Measurements from ENCODE around the gene POU3F1.

POU3F1 gene

GRCh38 chr1:38046333-38046883 is at the start of gene POU3F1:
Gene POU3F1 (minus strand): TSS chr1:38046793. CDS start chr1:38046743, 50 bp downstream.
- no peak for DNase-seq
- peak within 1 kb of the TSS; percentile 55 for H3K27ac Mint-ChIP-seq
- peaks cover 57% of the 10 kb centered on the region for H3K27me3 Mint-ChIP-seq

GRCh38 chr1:38095454-38095931 is 48.9 kb upstream of the POU3F1 start:
- H3K9me3 Mint-ChIP-seq: no peaks in the 10 kb centered on the region
- H3K36me3 Mint-ChIP-seq (ENCODE audit: low read depth): no peaks in the 10 kb centered on the region
- H3K4me3 Mint-ChIP-seq: no peak overlapping the region
- DNase-seq: no peak
- peaks cover 31% of the 10 kb centered on the region for H3K27me3 Mint-ChIP-seq
- H3K4me1 Mint-ChIP-seq (ENCODE audit: low read depth): no peaks in the 10 kb centered on the region
- no peak overlapping the region for H3K27ac Mint-ChIP-seq

More at GRCh38 chr1:38046333-38046883, at the start of gene POU3F1:
- Mint-ChIP-seq H3K4me3 (peak within 1 kb of the TSS; percentile 71), H3K36me3 (ENCODE audit: low read depth) (no peaks in the 10 kb centered on the region), H3K4me1 (ENCODE audit: low read depth) (peaks cover 16% of the 10 kb centered on the region), H3K9me3 (no peaks in the 10 kb centered on the region)

- no peak overlapping the region for H3K27ac Mint-ChIP-seq
- H3K4me3 Mint-ChIP-seq: no peak overlapping the region
- no peaks in the 10 kb centered on the region for H3K4me1 Mint-ChIP-seq (ENCODE audit: low read depth)
- H3K36me3 Mint-ChIP-seq (ENCODE audit: low read depth): no peaks in the 10 kb centered on the region
- no peaks in the 10 kb centered on the region for H3K9me3 Mint-ChIP-seq
- no peak for DNase-seq
- H3K27me3 Mint-ChIP-seq: peaks cover 37% of the 10 kb centered on the region
Observed at GRCh38 chr1:38094711-38095290, 48.2 kb upstream of the POU3F1 start.

- Mint-ChIP-seq H3K4me1 (ENCODE audit: low read depth) (no peaks in the 10 kb centered on the region), H3K4me3 (no peak overlapping the region), H3K9me3 (no peaks in the 10 kb centered on the region), H3K27ac (no peak overlapping the region), H3K36me3 (ENCODE audit: low read depth) (no peaks in the 10 kb centered on the region), H3K27me3 (peaks cover 40% of the 10 kb centered on the region)
- no peak for DNase-seq
Observed at GRCh38 chr1:38093569-38094520, 47.3 kb upstream of the POU3F1 start.

GRCh38 chr1:38092256-38092655 is 45.7 kb upstream of the POU3F1 start:
- DNase-seq: no peak
- no peaks in the 10 kb centered on the region for H3K9me3 Mint-ChIP-seq
- H3K27me3 Mint-ChIP-seq: peaks cover 46% of the 10 kb centered on the region
- H3K4me3 Mint-ChIP-seq: no peak overlapping the region
- no peaks in the 10 kb centered on the region for H3K36me3 Mint-ChIP-seq (ENCODE audit: low read depth)
- H3K27ac Mint-ChIP-seq: no peak overlapping the region
- no peaks in the 10 kb centered on the region for H3K4me1 Mint-ChIP-seq (ENCODE audit: low read depth)

GRCh38 chr1:38090796-38091195 is 44.2 kb upstream of the POU3F1 start:
- H3K4me1 Mint-ChIP-seq (ENCODE audit: low read depth): no peaks in the 10 kb centered on the region
- no peaks in the 10 kb centered on the region for H3K36me3 Mint-ChIP-seq (ENCODE audit: low read depth)
- no peak overlapping the region for H3K27ac Mint-ChIP-seq
- no peak for DNase-seq
- no peaks in the 10 kb centered on the region for H3K9me3 Mint-ChIP-seq
- H3K27me3 Mint-ChIP-seq: peaks cover 46% of the 10 kb centered on the region
- no peak overlapping the region for H3K4me3 Mint-ChIP-seq

- DNase-seq: no peak
- H3K27ac Mint-ChIP-seq: no peak overlapping the region
- H3K9me3 Mint-ChIP-seq: no peaks in the 10 kb centered on the region
- H3K27me3 Mint-ChIP-seq: peaks cover 45% of the 10 kb centered on the region
- H3K4me3 Mint-ChIP-seq: no peak overlapping the region
- H3K36me3 Mint-ChIP-seq (ENCODE audit: low read depth): no peaks in the 10 kb centered on the region
- H3K4me1 Mint-ChIP-seq (ENCODE audit: low read depth): no peaks in the 10 kb centered on the region
Observed at GRCh38 chr1:38089712-38090360, 43.2 kb upstream of the POU3F1 start.

GRCh38 chr1:38088791-38089190 is 42.2 kb upstream of the POU3F1 start:
- Mint-ChIP-seq H3K27ac (no peak overlapping the region), H3K9me3 (no peaks in the 10 kb centered on the region), H3K27me3 (peaks cover 38% of the 10 kb centered on the region), H3K4me1 (ENCODE audit: low read depth) (no peaks in the 10 kb centered on the region), H3K4me3 (no peak overlapping the region), H3K36me3 (ENCODE audit: low read depth) (no peaks in the 10 kb centered on the region)
- DNase-seq: no peak

- no peak overlapping the region for H3K27ac Mint-ChIP-seq
- no peaks in the 10 kb centered on the region for H3K9me3 Mint-ChIP-seq
- no peak overlapping the region for H3K4me3 Mint-ChIP-seq
- H3K27me3 Mint-ChIP-seq: peaks cover 35% of the 10 kb centered on the region
- no peaks in the 10 kb centered on the region for H3K36me3 Mint-ChIP-seq (ENCODE audit: low read depth)
- no peaks in the 10 kb centered on the region for H3K4me1 Mint-ChIP-seq (ENCODE audit: low read depth)
- no peak for DNase-seq
Observed at GRCh38 chr1:38088366-38088765, 41.8 kb upstream of the POU3F1 start.

- H3K27me3 Mint-ChIP-seq: peaks cover 33% of the 10 kb centered on the region
- no peaks in the 10 kb centered on the region for H3K9me3 Mint-ChIP-seq
- no peak overlapping the region for H3K27ac Mint-ChIP-seq
- H3K4me3 Mint-ChIP-seq: no peak overlapping the region
- no peaks in the 10 kb centered on the region for H3K4me1 Mint-ChIP-seq (ENCODE audit: low read depth)
- no peaks in the 10 kb centered on the region for H3K36me3 Mint-ChIP-seq (ENCODE audit: low read depth)
- no peak for DNase-seq
Observed at GRCh38 chr1:38087676-38088075, 41.1 kb upstream of the POU3F1 start.

- no peak for DNase-seq
- Mint-ChIP-seq H3K4me3 (no peak overlapping the region), H3K9me3 (no peaks in the 10 kb centered on the region), H3K27ac (no peak overlapping the region), H3K4me1 (ENCODE audit: low read depth) (no peaks in the 10 kb centered on the region), H3K36me3 (ENCODE audit: low read depth) (no peaks in the 10 kb centered on the region), H3K27me3 (peaks cover 20% of the 10 kb centered on the region)
Observed at GRCh38 chr1:38085666-38086330, 39.2 kb upstream of the POU3F1 start.

GRCh38 chr1:38084700-38085099 is 38.1 kb upstream of the POU3F1 start:
- no peaks in the 10 kb centered on the region for H3K4me1 Mint-ChIP-seq (ENCODE audit: low read depth)
- no peak for DNase-seq

GRCh38 chr1:38084113-38084512 is 37.5 kb upstream of the POU3F1 start:
- no peak overlapping the region for H3K4me3 Mint-ChIP-seq
- no peaks in the 10 kb centered on the region for H3K4me1 Mint-ChIP-seq (ENCODE audit: low read depth)
- peaks cover 8% of the 10 kb centered on the region for H3K27me3 Mint-ChIP-seq
- no peaks in the 10 kb centered on the region for H3K9me3 Mint-ChIP-seq
- no peaks in the 10 kb centered on the region for H3K36me3 Mint-ChIP-seq (ENCODE audit: low read depth)
- no peak for DNase-seq
- H3K27ac Mint-ChIP-seq: no peak overlapping the region

More at GRCh38 chr1:38084700-38085099, 38.1 kb upstream of the POU3F1 start:
- Mint-ChIP-seq H3K4me3 (no peak overlapping the region), H3K36me3 (ENCODE audit: low read depth) (no peaks in the 10 kb centered on the region), H3K9me3 (no peaks in the 10 kb centered on the region), H3K27me3 (peaks cover 10% of the 10 kb centered on the region), H3K27ac (no peak overlapping the region)

- DNase-seq: no peak
- Mint-ChIP-seq H3K27me3 (peaks cover 8% of the 10 kb centered on the region), H3K9me3 (no peaks in the 10 kb centered on the region), H3K27ac (no peak overlapping the region), H3K4me3 (no peak overlapping the region), H3K4me1 (ENCODE audit: low read depth) (no peaks in the 10 kb centered on the region), H3K36me3 (ENCODE audit: low read depth) (no peaks in the 10 kb centered on the region)
Observed at GRCh38 chr1:38083541-38083940, 36.9 kb upstream of the POU3F1 start.

All from activated T-cell treated with anti-CD3 and anti-CD28 coated beads, Interleukin-2, amount 50 U/mL, for 24 hours (primary cell).